K562 (cell line): ENCODE results near the gene RPS8. TPM values are rescaled to one million over a fixed set of nuclear protein-coding genes. Genes with fewer than 3 reads are reported as not detected.
A peak's percentile ranks its signal among the peaks of the same experiment; 100 is the strongest.

Experiments used
- ATF3 ChIP-seq, 2 experiments: fragments of 450-650 bp in 1 of 2; sonication (generic) in 1 of 2; formaldehyde crosslinking in 1 of 2; IDR thresholded peaks in 1 of 2; conservative IDR thresholded peaks in 1 of 2; 2 replicates each; pipeline versions ENCODE4 v1.6.1 to v1.8.1; 2016 to 2023; ENCODE audit warnings: mild to moderate bottlenecking in 2 of 2, moderate library complexity in 2 of 2, inconsistent platforms in 1 of 2, missing genetic modification reagents in 1 of 2
- ATF4 ChIP-seq: fragments of 450-650 bp; formaldehyde crosslinking; IDR thresholded peaks from 2 replicates; pipeline ENCODE4 v1.4.0; 2022; ENCODE audit warnings: mild to moderate bottlenecking, moderate library complexity
- CTCFL ChIP-seq: IDR thresholded peaks from 2 replicates; pipeline ENCODE4 v1.6.1; 2011; ENCODE audit warnings: borderline replicate concordance, low read depth, mild to moderate bottlenecking, moderate library complexity, low read length; ENCODE audit not compliant: insufficient read depth, poor library complexity, severe bottlenecking
- ELF1 ChIP-seq: fragments of 200-800 bp; sonication (Bioruptor generic); IDR thresholded peaks from 2 replicates; pipeline ENCODE4 v1.6.1; 2016; ENCODE audit warnings: missing genetic modification characterization, missing compliant biosample characterization
- EP300 ChIP-seq: IDR thresholded peaks from 2 replicates; pipeline ENCODE4 v1.6.1; 2012; ENCODE audit warnings: low read length, improper control_type of control experiment
- HNRNPL ChIP-seq: fragments of 200-400 bp; formaldehyde crosslinking; IDR thresholded peaks from 2 replicates; pipeline ENCODE4 v1.6.1; 2017; ENCODE audit warnings: low read depth, mild to moderate bottlenecking, low read length
- PHF8 ChIP-seq: fragments of 200-600 bp; sonication (generic); IDR thresholded peaks from 2 replicates; pipeline ENCODE4 v1.6.1; 2012; ENCODE audit warnings: mixed run types, mild to moderate bottlenecking, inconsistent platforms, low read length, moderate library complexity, borderline replicate concordance
- POLR2G ChIP-seq: fragments of 200-400 bp; formaldehyde crosslinking; IDR thresholded peaks from 2 replicates; pipeline ENCODE4 v1.6.1; 2017; ENCODE audit warnings: low read depth, mild to moderate bottlenecking, antibody characterized with exemption, low read length, moderate library complexity
- RAD51 ChIP-seq: fragments of 450-650 bp; IDR thresholded peaks from 2 replicates; pipeline ENCODE4 v1.7.1; 2016; ENCODE audit warnings: low read depth, mild to moderate bottlenecking, borderline replicate concordance
- SLC30A9 ChIP-seq: fragments of 250-450 bp; sonication (Bioruptor Pico); IDR thresholded peaks from 2 replicates; pipeline ENCODE4 v1.8.0; 2022; ENCODE audit warnings: mild to moderate bottlenecking, moderate library complexity
- TAF7 ChIP-seq: fragments of 450-650 bp; IDR thresholded peaks from 2 replicates; pipeline ENCODE4 v1.6.1; 2016; ENCODE audit warnings: missing genetic modification characterization, missing compliant biosample characterization
- TSHZ1 ChIP-seq: fragments of 250-450 bp; sonication (Bioruptor Pico); IDR thresholded peaks from 2 replicates; pipeline ENCODE4 v1.4.0; 2020; ENCODE audit warnings: mild to moderate bottlenecking, moderate library complexity
- ZBTB1 ChIP-seq: sonication (generic); formaldehyde crosslinking; IDR thresholded peaks from 2 replicates; pipeline ENCODE4 v1.8.1; 2023; ENCODE audit warnings: missing genetic modification reagents, low read depth, mild to moderate bottlenecking, borderline replicate concordance
- ZFPM2 ChIP-seq: fragments of 250-450 bp; sonication (Bioruptor Pico); IDR thresholded peaks from 2 replicates; pipeline ENCODE4 v1.5.1; 2022; ENCODE audit warnings: mild to moderate bottlenecking
- ZNF274 ChIP-seq: IDR thresholded peaks from 2 replicates; pipeline ENCODE4 v1.6.1; 2011; ENCODE audit warnings: low read depth, mild to moderate bottlenecking, low read length, moderate library complexity, borderline replicate concordance
- ZNF280B ChIP-seq: fragments of 250-450 bp; sonication (Bioruptor Pico); IDR thresholded peaks from 2 replicates; pipeline ENCODE4 v1.5.1; 2021; ENCODE audit warnings: mild to moderate bottlenecking
- ZNF780A ChIP-seq: fragments of 250-450 bp; sonication (Bioruptor Pico); IDR thresholded peaks from 2 replicates; pipeline ENCODE4 v1.5.0; 2021; ENCODE audit warnings: mild to moderate bottlenecking
- polyA plus RNA-seq, 8 experiments: library from polyadenylated mRNA; depleted of rRNA in 4 of 8; stranded (reverse) in 5 of 8; unstranded in 3 of 8; fragments of >200 nt; fragmentation: Nextera tagmentation in 2 of 8; fragmentation: Illumina TruSeq in 1 of 8; extraction: Ambion mirVana in 2 of 8; extraction: Trizol in 1 of 8; gene quantifications; 2 replicates each; pipeline versions ENCODE4 v1.2.1 to v1.2.3, GENCODE V29; 2011 to 2014; ENCODE audit warnings: inconsistent platforms in 1 of 8, missing spikeins in 1 of 8
- total RNA-seq, 7 experiments: library from RNA; depleted of rRNA in 6 of 7; stranded (reverse); fragments of >200 nt in 6 of 7; fragmentation: Illumina TruSeq in 2 of 7; extraction: Trizol in 2 of 7; gene quantifications; 2 replicates each; pipeline versions ENCODE4 v1.2.1 to v1.2.3, GENCODE V29; 2011 to 2021; ENCODE audit warnings: low replicate concordance in 1 of 7

The RPS8 gene
- total and polyA plus RNA-seq, 9 of the 15 experiments (the other 6 are each of a cell fraction or from before 2014, with no cell fraction given), result 2,431 to 4,168 (median 3,109) TPM

- peak; percentile 15; the same call in 1 of the 2 replicates for TF ChIP-seq ATF3 (IDR thresholded peaks at IDR 0.05)
- TF ChIP-seq ATF3 (CRISPR knock-in tag; conservative IDR thresholded peaks at IDR 0.05), result peak; percentile 98
- no peak for TF ChIP-seq CTCFL
- peak; percentile 56 for TF ChIP-seq POLR2G
- peak; percentile 93 for TF ChIP-seq ELF1
- no peak for TF ChIP-seq ZFPM2
- peak; percentile 89 for TF ChIP-seq ZNF780A (CRISPR knock-in tag)
- TF ChIP-seq SLC30A9, result no peak
- TF ChIP-seq ZNF280B (CRISPR knock-in tag), result no peak
- 0 out of 2 replicates have a peak, but pooled peaks have one; percentile 8 for TF ChIP-seq TAF7 (tag)
- TF ChIP-seq EP300, result peak; percentile 73
- peak; percentile 34; the same call in 1 of the 2 replicates for TF ChIP-seq PHF8
- TF ChIP-seq ZBTB1, result no peak
- peak; percentile 82 for TF ChIP-seq ATF4 (CRISPR knock-in tag)
- TF ChIP-seq TSHZ1 (CRISPR knock-in tag), result no peak
- TF ChIP-seq HNRNPL, result peak; percentile 89
- no peak for TF ChIP-seq ZNF274
- TF ChIP-seq RAD51, result peak; percentile 56
These were observed 44.4 kb downstream of the RPS8 start (continued) for GRCh38 chr1:44819608-44820327.
